ENCODE results near the gene HTR1D. TPM values are rescaled to one million over a fixed set of nuclear protein-coding genes. Genes with fewer than 3 reads are reported as not detected.

Gene HTR1D
- polyA plus RNA-seq, 3 donors: 0.17 to 0.33 (median 0.28) TPM

DNA sequence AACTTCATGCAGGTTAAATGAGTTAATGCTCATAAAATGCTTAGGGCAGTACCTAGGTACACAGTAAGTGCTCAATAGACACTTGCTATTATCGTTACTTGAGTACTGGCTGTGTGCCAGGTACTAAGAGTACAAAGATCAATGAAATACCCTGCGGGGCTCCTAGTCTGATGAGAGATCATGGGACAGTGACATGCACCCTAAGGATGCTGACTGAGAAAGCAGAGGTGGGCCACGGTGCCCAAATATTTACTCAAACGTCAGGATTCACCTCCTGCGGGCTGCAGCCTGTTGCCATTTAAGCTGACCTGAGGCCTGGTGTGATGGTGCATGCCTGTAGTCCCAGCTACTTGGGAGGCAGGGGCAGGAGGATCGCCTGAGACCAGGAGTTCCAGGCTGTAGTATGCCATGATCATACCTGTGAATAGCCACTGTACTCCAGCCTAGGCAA is 28.8 kb downstream of the HTR1D start:
- no peak for DNase-seq (ENCODE audit: low read depth in 3 of 3, low spot score in 2 of 3)

DNA sequence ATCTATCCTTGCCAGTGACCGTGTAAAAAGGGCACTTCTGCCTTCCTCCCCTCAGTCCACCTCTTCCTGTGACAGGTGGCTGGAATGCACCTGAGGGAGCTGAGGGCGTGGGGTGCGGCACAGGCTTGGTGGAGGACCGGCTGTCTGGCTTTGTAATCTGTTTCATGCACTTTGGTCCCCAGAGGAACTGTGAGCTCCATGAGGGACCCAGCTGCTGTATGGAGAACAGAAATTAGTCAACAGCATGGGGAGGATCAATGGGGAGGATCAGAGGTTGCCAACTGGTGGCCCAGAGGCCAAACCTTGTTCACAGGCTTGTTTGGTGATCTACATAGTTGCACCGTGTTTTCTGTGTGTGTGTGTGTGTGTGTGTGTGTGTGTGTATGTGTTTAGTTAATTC is 29.7 kb downstream of the HTR1D start:
- no peak for DNase-seq (ENCODE audit: low read depth in 3 of 3, low spot score in 2 of 3)

DNA sequence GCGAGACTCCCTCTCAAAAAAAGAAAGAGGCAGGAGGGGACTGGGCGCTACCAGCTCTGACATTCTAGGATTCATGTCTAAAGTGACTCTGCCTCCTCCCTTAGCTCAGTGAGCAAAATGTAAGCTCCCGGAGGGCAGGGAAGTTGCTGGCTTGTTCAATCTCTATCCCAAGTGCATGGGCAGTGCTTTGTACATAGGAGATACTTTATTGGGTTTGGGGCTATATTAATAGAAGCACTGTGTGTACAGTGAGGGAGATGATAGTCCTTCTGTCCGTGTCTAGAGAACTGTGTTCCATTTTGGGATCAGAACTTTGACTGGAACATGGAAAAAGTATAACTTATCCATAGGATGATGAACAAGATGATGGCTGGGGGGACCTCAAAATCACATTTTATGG is 31.9 kb downstream of the HTR1D start:
- DNase-seq (ENCODE audit: low read depth in 3 of 3, low spot score in 2 of 3): no peak

DNA sequence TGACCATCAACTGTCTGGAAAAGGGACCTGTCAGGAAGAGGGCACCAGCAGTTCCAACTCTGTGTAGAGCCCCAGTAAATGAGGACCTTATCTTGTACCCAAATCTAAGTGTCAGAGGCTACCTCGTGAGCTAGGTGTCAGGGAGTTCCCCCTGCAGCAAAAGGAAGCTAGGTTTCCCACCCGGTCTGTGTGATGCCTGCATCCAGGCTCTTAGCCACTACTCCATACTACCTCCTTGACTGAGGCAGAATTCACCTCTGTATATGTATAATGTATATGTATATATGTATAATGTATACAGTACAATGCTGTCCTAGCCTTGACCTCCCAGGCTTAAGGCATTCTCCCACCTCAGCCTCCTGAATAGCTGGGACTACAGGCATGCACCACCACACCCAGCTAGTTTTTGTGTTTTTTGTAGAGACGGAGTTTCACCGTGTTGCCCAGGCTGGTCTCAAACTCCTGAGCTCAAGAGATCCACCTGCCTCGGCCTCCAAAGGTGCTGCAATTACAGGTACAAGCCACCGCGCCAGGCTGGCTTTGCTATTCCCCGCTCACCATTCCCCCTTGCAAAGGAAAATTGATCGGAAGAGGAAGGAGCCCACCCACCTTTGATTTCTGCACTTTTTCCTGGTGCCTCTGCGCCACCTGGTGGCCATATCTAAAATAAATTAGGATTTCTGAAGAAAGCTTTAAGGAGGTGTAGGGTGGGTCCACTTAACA is 32.9 kb downstream of the HTR1D start:
- DNase-seq (ENCODE audit: low read depth in 3 of 3, low spot score in 2 of 3): no peak

DNA sequence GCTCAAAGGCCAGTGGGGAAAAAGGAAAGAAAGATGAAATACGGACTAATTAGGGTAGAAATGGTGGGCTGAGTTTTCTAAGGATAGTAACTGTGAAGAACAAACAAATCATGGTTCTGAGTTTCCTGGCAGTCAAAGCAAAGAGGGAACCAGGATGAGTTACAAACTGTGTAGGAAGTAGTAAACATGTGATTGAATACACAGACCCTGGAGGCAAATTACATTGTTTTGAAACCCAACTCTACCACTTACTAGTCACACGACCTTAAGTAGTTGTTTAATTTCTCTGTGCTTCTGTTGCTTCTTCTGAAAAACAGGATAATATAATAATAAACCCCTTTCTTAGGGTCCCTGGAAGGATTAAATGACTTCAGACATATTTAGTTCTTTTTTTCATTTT is 37.4 kb downstream of the HTR1D start:
- DNase-seq (ENCODE audit: low read depth in 3 of 3, low spot score in 2 of 3): no peak

DNA sequence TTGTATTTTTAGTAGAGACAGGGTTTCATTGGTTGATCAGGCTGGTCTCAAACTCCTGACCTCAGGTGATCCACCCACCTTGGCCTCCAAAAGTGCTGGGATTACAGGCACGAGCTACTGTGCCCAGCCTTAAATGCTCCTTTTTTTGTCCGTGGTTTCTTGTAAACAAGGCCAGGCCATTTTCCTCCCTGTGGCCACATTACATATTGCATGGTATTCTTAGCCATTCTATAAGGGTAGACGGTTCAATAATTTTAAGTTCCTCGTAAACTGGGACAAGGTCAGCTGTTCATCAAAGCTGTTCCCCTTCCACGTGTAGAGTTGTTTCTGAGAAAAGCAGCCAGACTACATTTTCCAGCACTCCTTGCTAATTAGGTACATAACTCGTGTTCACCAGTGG is 38.4 kb downstream of the HTR1D start:
- no peak for DNase-seq (ENCODE audit: low read depth in 3 of 3, low spot score in 2 of 3)

DNA sequence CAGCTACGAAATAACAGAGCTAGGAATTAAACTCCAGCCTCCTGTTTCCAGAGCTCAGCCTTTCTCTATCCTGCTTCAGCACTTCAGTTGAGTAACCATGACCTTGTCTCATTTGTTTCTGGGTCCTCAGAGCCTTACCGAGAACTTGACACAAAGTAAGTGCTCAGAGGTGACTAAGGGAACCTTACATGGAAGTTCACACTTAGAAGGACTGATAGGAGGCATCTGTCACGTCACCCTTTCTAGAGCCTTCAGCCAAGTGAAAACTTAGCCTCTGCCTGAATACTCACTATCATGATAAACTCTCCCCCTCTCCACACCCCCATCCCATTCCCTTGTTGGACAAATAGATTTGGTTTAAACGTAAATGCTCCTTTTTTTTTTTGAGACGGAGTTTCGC is 38.9 kb downstream of the HTR1D start:
- no peak for DNase-seq (ENCODE audit: low read depth in 3 of 3, low spot score in 2 of 3)

DNA sequence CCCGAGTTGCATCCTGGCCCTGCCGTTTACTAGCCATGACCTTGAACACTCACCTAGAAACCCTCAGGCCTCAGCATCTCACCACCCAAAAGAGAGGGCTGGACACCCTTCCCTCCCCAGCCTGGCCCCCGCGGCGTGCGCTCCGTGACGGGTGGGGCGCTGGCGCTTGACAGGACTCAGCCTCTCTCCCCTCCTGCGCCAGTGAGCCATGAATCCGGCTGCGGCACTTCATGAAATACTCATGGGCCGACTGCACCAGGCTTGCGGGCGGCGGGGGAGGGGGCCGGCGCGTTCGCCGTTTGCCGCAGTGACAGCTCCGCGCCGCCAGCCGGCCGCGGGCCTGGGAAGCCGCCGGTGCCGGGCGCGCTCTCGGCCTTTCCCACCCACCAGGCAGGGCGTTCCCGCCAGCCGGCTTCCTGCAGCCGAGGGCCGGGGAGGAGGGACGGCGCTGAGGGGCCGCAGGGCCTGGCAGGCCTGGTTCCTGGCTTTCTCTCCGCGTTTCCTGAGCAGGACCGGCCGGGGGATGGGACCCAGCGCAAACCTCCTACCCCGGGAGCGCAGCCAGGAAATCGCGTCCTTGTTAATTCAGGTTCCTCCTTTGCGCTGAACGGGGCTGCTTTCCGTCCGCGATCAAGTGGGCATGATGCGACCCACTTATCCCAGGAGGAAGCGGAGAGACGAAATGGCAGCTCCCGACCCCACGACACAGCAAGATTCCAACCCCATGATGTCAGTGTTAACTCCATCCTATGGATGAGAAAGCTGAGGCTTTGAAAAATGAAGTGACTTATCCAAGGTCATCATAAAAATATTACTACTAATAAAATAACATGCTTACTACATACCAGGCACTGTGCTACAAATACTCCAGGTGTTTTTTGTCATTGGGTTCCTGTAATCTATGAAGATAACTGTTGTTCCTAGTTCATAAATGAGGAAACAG is 39.6 kb downstream of the HTR1D start:
- peak in 1 of 3 donors; percentile 63 for DNase-seq (ENCODE audit: low read depth in 3 of 3, low spot score in 2 of 3)

DNA sequence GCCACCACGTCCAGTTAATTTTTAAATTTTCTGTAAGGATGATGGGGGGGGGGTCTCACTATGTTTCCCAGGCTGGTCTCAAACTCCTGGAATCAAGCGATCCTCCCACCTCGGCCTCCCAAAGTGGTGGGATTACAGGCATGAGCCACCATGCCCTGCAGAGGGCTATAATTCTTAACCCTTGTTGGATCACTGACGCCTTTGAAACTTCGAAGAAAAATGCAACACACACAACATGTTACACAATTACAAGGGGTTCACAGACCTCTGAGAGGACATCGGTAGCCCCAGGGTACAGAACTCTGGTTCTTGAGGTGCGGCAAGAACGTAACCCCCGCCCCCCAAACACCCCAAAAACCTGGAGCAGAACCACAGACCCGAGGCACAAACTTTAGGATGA is 40.3 kb downstream of the HTR1D start:
- DNase-seq (ENCODE audit: low read depth in 3 of 3, low spot score in 2 of 3): no peak

DNA sequence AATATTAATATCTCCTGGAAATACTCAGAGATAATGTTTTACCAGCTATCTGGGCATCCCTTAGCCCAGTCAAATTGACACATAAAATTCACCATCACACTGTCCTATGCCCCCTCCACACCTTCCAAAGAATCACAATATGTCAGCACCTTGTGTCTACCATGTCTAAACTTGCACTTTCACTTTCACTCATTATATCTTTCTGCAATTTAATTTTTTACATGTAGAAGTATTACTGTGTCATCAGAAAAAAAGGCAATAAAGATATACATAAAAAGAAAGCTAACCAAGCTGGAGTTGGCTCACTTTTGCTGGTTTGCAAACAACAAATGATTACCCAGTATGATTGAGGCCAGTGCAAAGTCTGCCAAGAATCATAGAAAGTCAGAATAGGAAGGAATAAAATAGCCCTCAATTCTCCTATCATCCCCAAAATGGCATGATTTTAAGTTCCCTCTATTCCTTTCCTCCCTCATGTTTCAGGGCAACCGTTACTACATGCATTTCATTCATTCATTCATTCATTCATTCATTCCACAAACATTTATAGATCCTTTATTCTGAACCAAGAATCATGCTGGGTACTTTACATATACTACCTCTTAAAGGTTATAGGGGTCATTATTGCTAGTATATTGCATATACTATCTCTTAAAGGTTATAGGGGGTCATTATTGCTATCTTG is 42.7 kb downstream of the HTR1D start:
- DNase-seq (ENCODE audit: low read depth in 3 of 3, low spot score in 2 of 3): no peak

DNA sequence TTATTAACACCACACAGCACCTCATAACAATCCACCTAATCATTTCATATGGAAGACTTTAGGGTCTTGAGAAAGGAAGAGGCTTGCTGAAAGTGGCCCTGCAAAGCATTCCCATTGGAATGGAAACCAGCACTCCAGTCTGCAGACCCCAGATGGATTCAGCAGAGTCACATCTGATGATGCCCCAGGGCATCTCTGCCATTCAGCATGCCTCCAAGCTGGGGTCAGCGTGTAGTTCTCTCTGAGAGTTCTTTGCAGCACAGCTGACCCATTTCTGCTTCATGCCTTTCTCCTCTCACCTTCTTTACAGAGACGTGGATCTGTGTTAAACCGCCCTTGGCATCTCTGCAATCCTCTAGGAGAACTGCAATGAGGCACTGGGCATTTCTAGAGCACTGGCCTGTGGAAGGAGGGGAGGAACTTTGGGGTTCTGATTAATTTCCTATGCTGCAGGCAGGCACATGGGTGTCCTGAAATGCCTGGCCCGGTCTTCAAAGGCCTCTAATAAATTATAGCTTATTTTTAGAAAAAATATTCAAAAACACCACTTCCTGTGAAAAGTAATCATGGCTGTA is 46.0 kb downstream of the HTR1D start:
- DNase-seq (ENCODE audit: low read depth in 3 of 3, low spot score in 2 of 3): no peak

DNA sequence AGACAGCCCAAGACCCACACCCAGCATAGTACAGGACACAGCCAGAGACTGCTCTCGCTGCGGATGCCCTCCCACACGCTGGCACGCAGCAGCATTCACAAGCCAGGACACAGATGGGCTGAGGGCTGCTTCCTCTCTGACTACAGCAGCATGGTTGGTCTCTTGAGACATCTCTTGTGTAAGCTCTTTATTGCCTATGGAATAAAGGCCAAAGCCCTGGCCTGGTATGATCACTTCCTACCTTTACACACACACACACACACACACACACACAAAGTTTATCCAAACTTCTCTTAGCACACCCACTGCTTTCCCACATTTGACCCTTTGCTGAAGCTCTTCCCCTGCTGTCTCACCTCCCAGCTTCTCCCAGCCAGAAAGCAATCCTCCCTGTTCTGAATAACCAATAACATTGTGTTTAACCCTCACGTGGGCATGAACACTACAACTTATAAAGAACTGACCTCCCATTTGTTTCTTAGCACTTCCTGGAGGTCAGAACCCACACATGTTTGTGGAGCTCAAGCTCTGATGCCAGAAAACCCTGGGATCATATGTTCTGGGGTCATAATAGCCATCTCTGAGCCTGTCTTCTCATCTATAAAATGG is 47.5 kb downstream of the HTR1D start:
- DNase-seq (ENCODE audit: low read depth in 3 of 3, low spot score in 2 of 3): no peak

DNA sequence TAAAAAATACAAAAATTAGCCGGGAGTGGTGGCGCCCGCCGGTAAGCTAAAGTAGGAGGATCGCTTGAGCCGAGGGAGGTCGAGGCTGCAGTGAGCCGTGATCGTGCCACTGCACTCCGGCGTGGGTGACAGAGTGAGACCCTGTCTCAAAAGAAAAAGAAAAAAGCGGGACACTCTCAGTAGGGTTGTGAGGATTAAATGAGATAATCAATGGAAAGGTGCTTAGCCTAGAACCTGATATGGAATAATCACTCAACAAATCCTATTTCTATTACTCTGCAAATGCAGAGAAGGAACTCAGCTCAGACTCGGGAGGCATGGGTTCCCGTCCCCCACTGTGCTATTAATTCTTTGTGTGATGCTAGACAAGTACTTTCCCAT is 48.1 kb downstream of the HTR1D start:
- no peak for DNase-seq (ENCODE audit: low read depth in 3 of 3, low spot score in 2 of 3)

DNA sequence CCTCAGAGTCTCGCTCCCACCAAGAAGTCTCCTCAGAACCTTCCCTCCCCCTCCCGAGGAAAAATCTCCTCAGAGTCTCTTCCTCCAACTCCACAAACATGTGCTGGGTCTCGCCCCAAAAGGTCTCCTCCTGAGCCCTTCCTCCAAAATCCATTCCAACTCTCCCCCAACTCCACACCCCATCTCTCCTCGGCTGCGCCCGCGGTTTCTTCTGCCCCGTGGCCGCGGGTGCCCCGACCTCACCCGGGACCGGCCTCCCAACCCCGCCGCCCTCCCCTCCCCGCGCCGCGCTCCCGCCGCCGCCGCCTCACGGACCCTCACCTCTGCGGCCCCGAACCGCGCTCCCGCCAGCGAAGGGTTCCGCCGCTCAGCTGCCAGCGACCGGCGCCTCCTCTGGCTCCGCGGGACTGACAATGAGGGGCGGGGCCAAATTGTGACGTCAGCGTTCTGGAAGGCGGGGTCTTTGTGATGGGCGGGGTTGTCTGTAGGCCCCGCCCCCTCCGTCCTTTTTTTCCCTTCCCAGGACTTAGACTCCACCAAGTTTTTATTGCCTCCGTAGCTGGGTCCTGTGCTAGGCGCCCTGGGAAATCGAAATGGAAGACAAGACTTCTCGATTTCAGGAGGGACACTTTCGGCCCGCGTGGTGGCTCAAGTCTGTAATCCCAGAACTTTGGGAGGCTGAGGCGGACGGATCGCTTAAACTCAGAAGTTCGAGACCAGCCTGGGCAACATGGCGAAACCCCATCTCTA is 48.7 kb downstream of the HTR1D start, which contains the start of gene LUZP1:
TSS of gene LUZP1 (minus strand) at position 412 of the 750 bp plus-strand sequence.
- peak; percentile 77 to 79 (median 77) for DNase-seq (ENCODE audit: low read depth in 3 of 3, low spot score in 2 of 3)

DNA sequence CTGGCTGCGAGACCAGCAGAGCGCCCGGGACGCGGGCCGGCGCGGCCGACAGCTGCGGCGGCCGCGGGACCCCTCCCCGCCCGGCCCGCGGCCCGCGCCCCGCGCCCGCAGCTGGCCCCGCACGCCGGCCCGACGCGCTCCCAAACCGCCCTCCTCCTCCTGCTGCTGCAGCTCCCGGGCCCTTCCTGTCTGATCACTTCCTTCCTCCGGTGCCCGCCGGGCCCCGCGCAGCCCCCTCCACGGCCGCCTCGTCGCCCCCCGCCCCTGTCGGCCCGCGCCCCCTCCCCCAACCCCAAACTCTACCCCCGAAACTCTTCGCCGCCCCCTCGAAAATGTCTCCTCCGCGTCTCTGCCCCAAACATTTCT is 49.2 kb downstream of the HTR1D start:
- no peak for DNase-seq (ENCODE audit: low read depth in 3 of 3, low spot score in 2 of 3)

DNA sequence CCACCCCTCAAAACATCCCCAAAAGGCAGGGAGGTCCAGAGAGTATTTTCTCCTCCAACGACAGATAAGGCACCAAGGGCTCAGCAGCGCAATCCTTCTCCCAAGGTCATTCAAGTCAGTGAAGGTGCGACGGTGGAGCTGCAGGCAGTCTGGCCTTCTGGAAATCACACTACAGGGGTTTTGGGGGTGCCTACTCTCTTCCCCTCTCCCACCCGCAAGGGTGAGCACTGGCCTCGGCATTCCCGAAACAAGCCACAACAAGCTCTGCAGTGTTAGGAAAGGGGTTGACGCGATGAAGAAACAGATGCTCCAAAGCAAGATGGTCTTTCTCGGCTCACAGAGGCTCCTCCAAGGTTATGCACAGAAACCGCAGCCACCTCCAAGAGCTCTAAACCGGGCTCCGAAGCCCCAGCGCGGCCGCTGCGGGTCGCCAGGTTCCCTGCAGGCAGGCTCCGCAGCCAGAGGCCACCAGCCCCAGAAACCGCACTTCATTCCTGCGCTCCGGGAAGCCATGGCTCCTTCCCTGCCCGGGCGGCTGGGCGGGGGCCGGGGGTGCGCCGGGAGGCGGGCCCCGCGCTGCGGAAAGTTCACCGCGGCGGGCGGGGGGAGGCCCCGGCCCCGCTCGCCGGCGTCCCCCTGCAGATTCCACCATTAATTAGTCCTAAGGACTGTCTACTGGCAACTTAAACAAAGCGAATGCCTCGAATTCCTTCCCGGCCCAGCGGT is 49.8 kb downstream of the HTR1D start:
- peak in 1 of 3 donors; percentile 32 for DNase-seq (ENCODE audit: low read depth in 3 of 3, low spot score in 2 of 3)

DNA sequence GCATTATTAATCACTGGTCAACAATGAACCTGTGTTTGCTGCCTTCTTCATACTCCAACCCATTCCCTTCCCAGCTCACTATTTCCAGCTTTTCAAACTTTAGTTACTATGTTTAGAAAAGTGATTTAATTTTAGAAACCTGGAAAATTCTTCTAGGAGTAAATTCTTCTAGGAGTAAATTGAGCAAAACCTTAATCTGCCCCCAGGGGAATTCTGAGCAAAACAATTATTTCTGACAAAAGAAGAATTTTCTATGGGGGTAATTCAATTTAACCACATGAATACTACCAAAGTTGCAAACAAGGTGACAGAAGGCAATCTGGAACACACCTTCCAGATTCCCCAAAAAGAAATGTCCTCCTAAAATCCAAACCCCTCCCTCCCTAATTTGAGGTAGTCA is 50.4 kb downstream of the HTR1D start:
- no peak for DNase-seq (ENCODE audit: low read depth in 3 of 3, low spot score in 2 of 3)

DNA sequence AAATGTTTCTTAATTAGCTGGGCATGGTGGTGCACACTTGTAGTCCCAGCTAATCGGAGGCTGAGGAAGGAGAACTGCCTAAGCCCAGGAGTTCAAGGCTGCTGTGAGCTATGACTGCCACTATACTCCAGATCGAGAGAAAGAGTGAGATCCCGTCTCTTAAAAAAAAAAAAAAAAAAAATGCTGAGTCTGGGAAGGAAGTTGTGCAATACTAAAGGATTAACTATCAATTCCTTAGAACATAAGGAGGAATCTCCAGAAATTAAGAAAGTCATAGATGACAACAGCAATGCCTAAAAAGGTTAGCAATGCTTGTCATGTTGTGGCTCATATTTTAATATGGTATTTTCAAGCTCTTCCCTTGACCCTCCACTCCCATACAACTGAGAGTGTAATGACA is 53.9 kb downstream of the HTR1D start:
- no peak for DNase-seq (ENCODE audit: low read depth in 3 of 3, low spot score in 2 of 3)

Data from right renal cortex interstitium (tissue), 3 donors.